Measurements from ENCODE around the gene EYS. TPM values are rescaled to one million over a fixed set of nuclear protein-coding genes. Genes with fewer than 3 reads are reported as not detected.

Gene EYS
- total RNA-seq, 1 experiment from 2014 or later = not detected

GRCh38 chr6:65546894-65547293 lies 160.1 kb downstream of the EYS start:
- no peak for TF ChIP-seq CTCF (conservative IDR thresholded peaks at IDR 0.05)

More at GRCh38 chr6:65546894-65547293, 160.1 kb downstream of the EYS start:
- no peaks in the 10 kb centered on the region for H3K23me2 ChIP-seq (ENCODE audit: insufficient read length, low read depth, low read length, poor library complexity, severe bottlenecking)
- H4K91ac ChIP-seq (ENCODE audit: insufficient read length, low read depth, low read length) = no peak overlapping the region
- H2BK12ac ChIP-seq (ENCODE audit: insufficient read length, low read depth, low read length) = no peak overlapping the region
- H3K23ac ChIP-seq (ENCODE audit: insufficient read length, low read depth, low read length) = no peak overlapping the region
- H3K4me1 ChIP-seq (ENCODE audit: insufficient read depth, low read length) = no peaks in the 10 kb centered on the region
- Mint-ChIP-seq H3K4me3 (no peak overlapping the region), H3K9me3 (no peaks in the 10 kb centered on the region), H3K27ac (no peak overlapping the region), H3K27me3 (ENCODE audit: low read depth) (no peaks in the 10 kb centered on the region), H3K4me1 (peaks cover 4 to 8% of the 10 kb centered on the region in 2 experiments; a peak in 3 of 4 replicates), H3K36me3 (ENCODE audit: insufficient read depth in 1 of 3, low read depth in 3 of 3) (no peaks in the 10 kb centered on the region; a peak in 1 of 7 replicates)
- H3T11ph ChIP-seq (ENCODE audit: low read length) = no peak overlapping the region
- no peak overlapping the region for H3K18ac ChIP-seq (ENCODE audit: insufficient read length, low read depth, low read length)
- no peak overlapping the region for H2BK5ac ChIP-seq (ENCODE audit: insufficient read length, low read length)
- no peaks in the 10 kb centered on the region for H3K9me3 ChIP-seq (ENCODE audit: control insufficient read depth, low read depth, low read length)
- no peak overlapping the region for H2BK120ac ChIP-seq (ENCODE audit: low read depth, low read length, poor library complexity, severe bottlenecking)
- H3K27me3 ChIP-seq (ENCODE audit: insufficient read depth, low read length) = no peaks in the 10 kb centered on the region
- no peak overlapping the region for H4K8ac ChIP-seq (replicated peaks; ENCODE audit: insufficient read length, low read depth, low read length)
- H4K20me1 ChIP-seq (ENCODE audit: control insufficient read depth, insufficient read depth, insufficient read length) = no peaks in the 10 kb centered on the region
- no peak overlapping the region for H3K27ac ChIP-seq (ENCODE audit: insufficient read length, low read depth, low read length)
- no peak overlapping the region for H2BK20ac ChIP-seq (ENCODE audit: low read depth, low read length, poor library complexity, severe bottlenecking)
- H3K79me1 ChIP-seq (ENCODE audit: insufficient read depth, low read depth, low read length, poor library complexity, severe bottlenecking) = no peaks in the 10 kb centered on the region
- H3K9ac ChIP-seq (ENCODE audit: extremely low read depth, insufficient read length, low read length) = no peak overlapping the region
- H2AK5ac ChIP-seq (ENCODE audit: insufficient read length, low read length) = no peak overlapping the region
- H3K79me2 ChIP-seq (ENCODE audit: insufficient read depth, low read length) = no peaks in the 10 kb centered on the region
- DNase-seq = no peak
- H3K4ac ChIP-seq (ENCODE audit: low read depth, low read length) = no peak overlapping the region
- H4K5ac ChIP-seq (ENCODE audit: insufficient read length, low read depth, low read length) = no peak overlapping the region
- H2AFZ ChIP-seq (ENCODE audit: low read length) = no peak overlapping the region
- no peak overlapping the region for H3K14ac ChIP-seq (ENCODE audit: insufficient read depth, low read length)
- H3K4me2 ChIP-seq (ENCODE audit: insufficient read depth, insufficient read length, low read length) = no peak overlapping the region
- WGBS (ENCODE audit: extremely low coverage, insufficient read length, low lambda C conversion rate) = no CpG with 5 or more reads among the region's 3 CpGs
- H2BK15ac ChIP-seq (ENCODE audit: low read depth, low read length) = no peak overlapping the region
- H3K56ac ChIP-seq (ENCODE audit: insufficient read length, low read depth, low read length) = no peak overlapping the region
